Activated naive CD4-positive, alpha-beta T cell treated with anti-CD3 and anti-CD28 coated beads for 36 hours (primary cell): Measurements from ENCODE around the gene MB. TPM values are rescaled to one million over a fixed set of nuclear protein-coding genes. Genes with fewer than 3 reads are reported as not detected.

ENCODE experiments used
- CTCF ChIA-PET: fragments of 350-600 bp; sonication (Branson Sonifier 250); formaldehyde crosslinking; loops from one replicate; lab custom pipeline; 2021; ENCODE audit warnings: antibody characterized with exemption; lab: Charles Lee
- DNase-seq: peaks from one replicate; pipeline ENCODE4 v3.0.0-alpha.2; 2020
- H3K27ac Mint-ChIP-seq: one replicate; pipeline ENCODE4 v1.8.0; 2021; ENCODE audit warnings: mild to moderate bottlenecking, mixed read lengths
- H3K27me3 Mint-ChIP-seq: one replicate; pipeline ENCODE4 v1.8.0; 2021; ENCODE audit warnings: low read depth, mixed read lengths
- H3K36me3 Mint-ChIP-seq: one replicate; pipeline ENCODE4 v1.8.0; 2021; ENCODE audit warnings: low read depth, mixed read lengths
- H3K4me1 Mint-ChIP-seq: one replicate; pipeline ENCODE4 v1.8.0; 2021; ENCODE audit warnings: low read depth, mixed read lengths
- H3K4me3 Mint-ChIP-seq: one replicate; pipeline ENCODE4 v1.8.0; 2021; ENCODE audit warnings: mild to moderate bottlenecking, moderate library complexity, mixed read lengths
- H3K9me3 Mint-ChIP-seq: one replicate; pipeline ENCODE4 v1.8.0; 2021; ENCODE audit warnings: mixed read lengths
- intact Hi-C: fragments of 100-400 bp; cut with micrococcal nuclease; formaldehyde crosslinking; loops from one replicate; pipeline ENCODE4 v1.15.1; 2023
- total RNA-seq, 2 experiments: library from RNA; stranded (reverse); gene quantifications; one replicate each; pipeline ENCODE4 v1.2.3, GENCODE V29; 2021

The MB gene
- total RNA-seq, 2 experiments from 2014 or later = not detected

DNA sequence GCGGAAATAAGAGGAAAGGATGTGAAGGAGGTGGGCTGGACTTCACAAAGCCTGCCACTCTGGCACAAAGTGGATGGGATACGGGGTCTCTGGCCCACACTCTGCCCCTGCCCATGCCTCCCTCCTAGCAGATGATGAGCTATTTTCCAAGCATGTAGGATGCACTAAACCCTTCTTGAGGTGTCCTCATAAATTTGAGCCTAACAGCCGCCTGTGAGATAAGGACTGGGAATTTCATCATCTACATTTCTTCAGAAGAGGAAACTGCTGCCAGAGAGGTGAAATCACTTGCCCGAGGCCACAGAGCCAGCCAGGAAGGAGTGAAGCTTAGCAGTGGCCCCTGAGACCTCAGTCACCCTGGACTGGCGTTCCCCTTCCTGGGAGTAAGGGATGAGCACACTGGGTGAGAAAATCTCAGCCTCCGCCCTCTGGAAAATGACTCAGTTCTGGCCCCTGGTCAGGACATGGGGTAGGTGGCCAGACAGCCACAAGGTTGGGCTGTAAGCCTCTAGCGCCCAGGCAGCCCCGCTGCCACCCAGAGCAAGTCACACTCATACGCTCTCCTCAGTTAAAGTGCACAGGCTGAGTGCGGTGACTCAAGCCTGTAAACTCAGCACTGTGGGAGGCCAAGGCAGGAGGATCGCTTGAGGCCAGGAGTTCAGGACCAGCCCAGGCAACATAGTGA is 27.9 kb downstream of the MB start:
- Mint-ChIP-seq H3K4me1 (no peaks in the 10 kb centered on the region), H3K27me3 (no peaks in the 10 kb centered on the region), H3K36me3 (no peaks in the 10 kb centered on the region), H3K9me3 (no peaks in the 10 kb centered on the region), H3K27ac (no peak overlapping the region), H3K4me3 (no peak overlapping the region)
- intact Hi-C loops = no loop called here
- CTCF ChIA-PET = no interaction called here
- DNase-seq = no peak

- Mint-ChIP-seq H3K4me1 (no peaks in the 10 kb centered on the region), H3K4me3 (no peak overlapping the region), H3K27ac (no peak overlapping the region), H3K9me3 (no peaks in the 10 kb centered on the region), H3K36me3 (no peaks in the 10 kb centered on the region), H3K27me3 (no peaks in the 10 kb centered on the region)
- no peak for DNase-seq
- CTCF ChIA-PET = no interaction called here
- intact Hi-C loops = no loop called here
Observed at GRCh38 chr22:35587896-35588295, 29.2 kb downstream of the MB start.

- H3K27ac Mint-ChIP-seq = no peak overlapping the region
- no peaks in the 10 kb centered on the region for H3K27me3 Mint-ChIP-seq
- DNase-seq = no peak
- H3K4me3 Mint-ChIP-seq = no peak overlapping the region
- CTCF ChIA-PET = no interaction called here
- no peaks in the 10 kb centered on the region for H3K9me3 Mint-ChIP-seq
- H3K36me3 Mint-ChIP-seq = no peaks in the 10 kb centered on the region
- intact Hi-C loops = no loop called here
- H3K4me1 Mint-ChIP-seq = no peaks in the 10 kb centered on the region
Observed at GRCh38 chr22:35587447-35587870, 29.7 kb downstream of the MB start.

DNA sequence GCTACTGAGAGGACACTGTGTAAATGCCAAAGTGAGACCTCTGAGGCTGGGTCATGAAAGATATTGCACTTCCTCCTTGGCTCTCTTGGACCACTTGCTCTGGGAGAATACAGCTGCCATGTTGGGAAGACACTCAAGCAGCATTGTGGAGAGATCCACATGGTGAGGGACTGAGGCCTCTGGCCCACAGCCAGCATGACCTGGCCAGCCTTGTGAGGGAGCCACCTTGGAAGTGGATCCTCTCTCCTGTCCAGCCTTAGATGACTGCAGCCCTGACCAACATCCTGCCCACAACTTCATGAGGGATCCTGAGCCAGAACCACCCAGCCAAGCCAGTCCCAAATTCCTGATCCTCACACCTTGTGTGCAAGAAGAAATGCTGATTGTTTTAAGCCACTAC is 30.4 kb downstream of the MB start:
- CTCF ChIA-PET = no interaction called here
- intact Hi-C loops = no loop called here
- H3K4me3 Mint-ChIP-seq = no peak overlapping the region
- H3K36me3 Mint-ChIP-seq = no peaks in the 10 kb centered on the region
- H3K27ac Mint-ChIP-seq = no peak overlapping the region
- DNase-seq = no peak
- no peaks in the 10 kb centered on the region for H3K9me3 Mint-ChIP-seq
- no peaks in the 10 kb centered on the region for H3K4me1 Mint-ChIP-seq
- no peaks in the 10 kb centered on the region for H3K27me3 Mint-ChIP-seq

DNA sequence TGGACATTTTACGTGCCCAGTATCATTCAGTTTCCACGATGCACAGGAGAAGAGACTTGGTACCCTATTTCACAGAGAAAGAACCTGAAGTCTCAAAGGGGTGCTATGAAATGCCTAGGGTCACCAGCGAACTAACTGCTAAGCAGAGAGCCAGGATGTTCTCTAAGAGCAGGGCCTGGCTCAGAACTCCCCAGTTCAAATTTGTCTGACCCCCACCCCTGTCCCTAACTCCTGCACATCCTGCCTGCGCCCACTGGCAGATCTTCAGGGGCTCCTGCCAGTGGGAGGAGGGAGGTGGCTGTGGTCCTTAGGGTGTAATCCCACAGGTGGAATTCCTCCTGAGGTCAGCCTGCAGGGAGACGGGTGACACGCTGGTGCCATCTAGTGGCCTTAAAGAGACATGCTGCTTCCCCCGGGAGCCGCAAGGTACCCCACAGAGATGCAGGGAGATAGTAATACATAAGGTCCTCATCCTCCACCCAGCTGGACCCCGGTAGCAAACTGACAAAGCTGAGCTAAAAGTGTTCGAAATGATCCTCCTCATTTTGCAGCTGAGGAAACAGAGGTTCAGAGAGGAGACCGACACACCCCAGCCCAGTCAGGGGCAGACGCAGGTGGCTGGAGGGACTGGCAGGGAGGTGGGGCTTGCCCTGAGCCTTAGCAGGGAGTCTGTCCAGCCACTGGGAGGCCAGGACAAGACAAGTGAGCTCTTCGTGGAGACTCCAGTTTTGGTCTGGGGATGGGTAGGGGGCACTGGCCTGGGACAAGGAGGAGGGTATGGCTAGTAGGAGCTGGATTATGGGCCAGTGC is 34.1 kb downstream of the MB start:
- intact Hi-C loops = loop anchor here (1.0 to 5.0 kb wide), 2 partner anchors 151 to 233 kb away; no protein-coding TSS in a partner anchor
- Mint-ChIP-seq H3K4me3 (no peak overlapping the region), H3K27me3 (no peaks in the 10 kb centered on the region), H3K9me3 (no peaks in the 10 kb centered on the region), H3K27ac (no peak overlapping the region), H3K36me3 (no peaks in the 10 kb centered on the region), H3K4me1 (no peaks in the 10 kb centered on the region)
- CTCF ChIA-PET = interaction anchor here (0.6 to 6.7 kb wide), 22 partner anchors 10 to 538 kb away, joined by 3 to 44 read pairs (median 4); partner anchors contain the start of gene RASD2
- DNase-seq = peak; percentile 55

DNA sequence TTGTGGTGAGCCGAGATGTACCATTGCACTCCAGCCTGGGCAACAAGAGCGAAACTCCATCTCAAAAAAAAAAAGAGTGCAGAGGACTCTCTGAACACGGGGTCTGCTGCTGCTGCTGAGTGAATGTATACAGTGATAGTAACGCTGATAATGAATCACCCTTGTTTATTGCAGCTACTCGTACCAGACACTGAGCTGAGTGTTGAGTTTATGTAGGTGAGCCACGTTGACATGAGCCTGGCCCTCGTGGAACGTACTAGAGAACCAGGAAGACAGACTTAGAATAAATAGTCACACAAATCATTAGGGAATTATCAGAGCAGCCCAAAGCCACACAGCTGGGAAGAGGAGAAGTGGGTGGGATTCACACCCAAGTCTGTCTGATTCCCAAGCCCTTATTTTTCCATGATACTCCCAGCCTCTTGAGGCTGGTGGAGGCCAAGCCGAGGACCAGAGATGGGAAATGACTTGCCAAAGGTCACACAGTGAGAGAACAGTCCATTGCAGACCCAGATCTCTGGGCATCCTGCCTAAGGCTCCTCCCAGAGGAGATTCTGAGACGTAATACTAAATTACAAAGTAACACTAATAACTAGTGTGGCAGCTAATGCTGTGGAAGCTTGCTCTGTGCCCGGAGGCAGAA is 34.8 kb downstream of the MB start:
- Mint-ChIP-seq H3K27ac (no peak overlapping the region), H3K4me1 (no peaks in the 10 kb centered on the region), H3K4me3 (no peak overlapping the region), H3K9me3 (no peaks in the 10 kb centered on the region), H3K27me3 (no peaks in the 10 kb centered on the region), H3K36me3 (no peaks in the 10 kb centered on the region)
- no peak for DNase-seq
- CTCF ChIA-PET = interaction anchor here (0.6 to 6.7 kb wide), 14 partner anchors 9 to 330 kb away, joined by 3 to 44 read pairs (median 4); partner anchors contain the start of gene RASD2
- intact Hi-C loops = loop anchor here (5.0 kb wide), 1 partner anchor 150 kb away; no protein-coding TSS in a partner anchor

- Mint-ChIP-seq H3K4me1 (no peaks in the 10 kb centered on the region), H3K27me3 (no peaks in the 10 kb centered on the region), H3K36me3 (no peaks in the 10 kb centered on the region), H3K4me3 (no peak overlapping the region), H3K9me3 (no peaks in the 10 kb centered on the region), H3K27ac (no peak overlapping the region)
- intact Hi-C loops = loop anchor here (5.0 kb wide), 1 partner anchor 149 kb away; no protein-coding TSS in a partner anchor
- CTCF ChIA-PET = interaction anchor here (6.7 kb wide), 1 partner anchor 229 kb away, joined by 44 read pairs; no protein-coding TSS in a partner anchor
- DNase-seq = no peak
Observed at GRCh38 chr22:35581023-35581413, 36.1 kb downstream of the MB start.

GRCh38 chr22:35580351-35581022 is 36.6 kb downstream of the MB start:
- CTCF ChIA-PET = interaction anchor here (6.7 kb wide), 1 partner anchor 229 kb away, joined by 44 read pairs; no protein-coding TSS in a partner anchor

GRCh38 chr22:35578836-35579575 is 38.1 kb downstream of the MB start:
- Mint-ChIP-seq H3K27me3 (peaks cover 3% of the 10 kb centered on the region), H3K36me3 (no peaks in the 10 kb centered on the region), H3K27ac (no peak overlapping the region), H3K4me3 (no peak overlapping the region), H3K9me3 (no peaks in the 10 kb centered on the region), H3K4me1 (no peaks in the 10 kb centered on the region)
- CTCF ChIA-PET = interaction anchor here (0.6 to 6.7 kb wide), 2 partner anchors 224 to 227 kb away, joined by 4 to 44 read pairs; no protein-coding TSS in a partner anchor
- no peak for DNase-seq
- intact Hi-C loops = no loop called here

More at GRCh38 chr22:35580351-35581022, 36.6 kb downstream of the MB start:
- no peaks in the 10 kb centered on the region for H3K36me3 Mint-ChIP-seq
- no peaks in the 10 kb centered on the region for H3K9me3 Mint-ChIP-seq
- no peak overlapping the region for H3K4me3 Mint-ChIP-seq
- H3K27me3 Mint-ChIP-seq = no peaks in the 10 kb centered on the region
- DNase-seq = no peak
- intact Hi-C loops = loop anchor here (5.0 kb wide), 1 partner anchor 148 kb away; no protein-coding TSS in a partner anchor
- H3K4me1 Mint-ChIP-seq = no peaks in the 10 kb centered on the region
- no peak overlapping the region for H3K27ac Mint-ChIP-seq

GRCh38 chr22:35577799-35578659 is 39.1 kb downstream of the MB start:
- H3K4me1 Mint-ChIP-seq = no peaks in the 10 kb centered on the region
- H3K36me3 Mint-ChIP-seq = no peaks in the 10 kb centered on the region
- DNase-seq = no peak
- CTCF ChIA-PET = no interaction called here
- no peaks in the 10 kb centered on the region for H3K9me3 Mint-ChIP-seq
- no peak overlapping the region for H3K4me3 Mint-ChIP-seq
- peaks cover 3% of the 10 kb centered on the region for H3K27me3 Mint-ChIP-seq
- intact Hi-C loops = no loop called here
- H3K27ac Mint-ChIP-seq = no peak overlapping the region
